H1 (cell line): Measurements from ENCODE around the gene GRIK2.

Experiments
- CTCF ChIP-seq, 3 experiments: IDR thresholded peaks; 1 replicate in 2 of 3; 2 replicates in 1 of 3; pipeline versions ENCODE4 v1.5.1 to v1.6.1; 2011; ENCODE audit warnings: low read length in 3 of 3, mild to moderate bottlenecking in 3 of 3, inconsistent platforms in 2 of 3, low read depth in 1 of 3, moderate library complexity in 1 of 3; ENCODE audit not compliant: insufficient read depth in 1 of 3; ENCODE audit errors: control extremely low read depth in 1 of 3
- EP300 ChIP-seq, 2 experiments: IDR thresholded peaks; 1 replicate in 1 of 2; 2 replicates in 1 of 2; pipeline ENCODE4 v1.6.1; 2011 to 2012; ENCODE audit warnings: low read depth in 2 of 2, low read length in 2 of 2, mild to moderate bottlenecking in 2 of 2, borderline replicate concordance in 1 of 2, inconsistent platforms in 1 of 2, moderate library complexity in 1 of 2
- EZH2 ChIP-seq: fragments of 200-600 bp; sonication (generic); IDR thresholded peaks from 2 replicates; pipeline ENCODE4 v1.7.1; 2012; ENCODE audit warnings: low read depth, mild to moderate bottlenecking, moderate library complexity, low read length, inconsistent platforms; ENCODE audit not compliant: severe bottlenecking
- HDAC2 ChIP-seq, 2 experiments: fragments of 300-600 bp in 1 of 2; sonication (generic) in 1 of 2; IDR thresholded peaks; 2 replicates each; pipeline ENCODE4 v1.6.1; 2011 to 2012; ENCODE audit warnings: low read depth in 2 of 2, low read length in 2 of 2, mild to moderate bottlenecking in 2 of 2, moderate library complexity in 2 of 2, borderline replicate concordance in 1 of 2, inconsistent platforms in 1 of 2
- MAX ChIP-seq: IDR thresholded peaks from 2 replicates; pipeline ENCODE4 v1.6.1; 2012; ENCODE audit warnings: inconsistent platforms
- POLR2A ChIP-seq, 2 experiments: IDR thresholded peaks; 1 replicate in 1 of 2; 2 replicates in 1 of 2; pipeline ENCODE4 v1.6.1; 2011; ENCODE audit warnings: low read depth in 2 of 2, low read length in 2 of 2, mild to moderate bottlenecking in 2 of 2; ENCODE audit errors: control extremely low read depth in 1 of 2
- RAD21 ChIP-seq, 2 experiments: IDR thresholded peaks in 1 of 2; conservative IDR thresholded peaks in 1 of 2; 2 replicates each; pipeline ENCODE4 v1.6.1; 2011; ENCODE audit warnings: low read depth in 2 of 2, low read length in 2 of 2, improper control_type of control experiment in 1 of 2, inconsistent platforms in 1 of 2, mild to moderate bottlenecking in 1 of 2, moderate library complexity in 1 of 2
- RBBP5 ChIP-seq: IDR thresholded peaks from 2 replicates; pipeline ENCODE4 v1.7.1; 2012; ENCODE audit warnings: low read depth, mild to moderate bottlenecking, inconsistent platforms, low read length, moderate library complexity, borderline replicate concordance
- SIRT6 ChIP-seq: IDR thresholded peaks from one replicate; pipeline ENCODE4 v1.7.1; 2012; ENCODE audit warnings: low read length, inconsistent platforms
- SP1 ChIP-seq: IDR thresholded peaks from 2 replicates; pipeline ENCODE4 v1.6.1; 2011; ENCODE audit warnings: low read depth, low read length
- TAF7 ChIP-seq: optimal IDR thresholded peaks from 2 replicates; pipeline ENCODE3; 2011; ENCODE audit warnings: low read depth, mild to moderate bottlenecking, inconsistent platforms, low read length, moderate library complexity, borderline replicate concordance
- TEAD4 ChIP-seq: IDR thresholded peaks from 2 replicates; pipeline ENCODE4 v1.6.1; 2012; ENCODE audit warnings: low read depth, low read length, inconsistent platforms, mixed read lengths

GRCh38 chr6:101826269-101826668, 432.8 kb downstream of the GRIK2 start:
- TF ChIP-seq POLR2A (IDR thresholded peaks at IDR 0.05; ENCODE audit: control extremely low read depth in 1 of 2, low read depth in 2 of 2, low read length in 2 of 2) = no peak
- TF ChIP-seq RAD21 (IDR thresholded peaks at IDR 0.05 in 1 of 2, conservative IDR thresholded peaks at IDR 0.05 in 1 of 2; ENCODE audit: low read depth in 2 of 2, low read length in 2 of 2) = no peak
- no peak for TF ChIP-seq CTCF (IDR thresholded peaks at IDR 0.05; ENCODE audit: control extremely low read depth in 1 of 3, insufficient read depth in 1 of 3, low read depth in 1 of 3, low read length in 3 of 3)
- no peak for TF ChIP-seq TAF7
- no peak for TF ChIP-seq MAX
- TF ChIP-seq HDAC2 (IDR thresholded peaks at IDR 0.05; ENCODE audit: borderline replicate concordance in 1 of 2, low read depth in 2 of 2, low read length in 2 of 2) = no peak
- no peak for TF ChIP-seq EP300 (IDR thresholded peaks at IDR 0.05; ENCODE audit: borderline replicate concordance in 1 of 2, low read depth in 2 of 2, low read length in 2 of 2)
- no peak for TF ChIP-seq EZH2
- TF ChIP-seq SP1 = no peak
- TF ChIP-seq SIRT6 = no peak
- no peak for TF ChIP-seq TEAD4
- no peak for TF ChIP-seq RBBP5
